H1 (cell line): ENCODE data around the gene GBX1. TPM values are rescaled to one million over a fixed set of nuclear protein-coding genes. Genes with fewer than 3 reads are reported as not detected.

Source experiments
- CTCF ChIA-PET: fragments of 300-600 bp; sonication (Branson Sonifier 250); formaldehyde crosslinking; loops from one replicate; lab custom pipeline; 2021; ENCODE audit not compliant: partially characterized antibody; lab: Charles Lee
- POLR2A ChIA-PET: fragments of 300-600 bp; sonication (Branson Sonifier 250); formaldehyde crosslinking; loops from one replicate; lab custom pipeline; 2021; ENCODE audit warnings: inconsistent platforms; ENCODE audit not compliant: partially characterized antibody; lab: Charles Lee
- DNase-seq, 2 experiments: peaks; one replicate each; pipeline versions ENCODE4 v3.0.0 to v3.0.0-alpha.2; 2010 to 2022; ENCODE audit warnings: low spot score in 2 of 2, low read depth in 1 of 2, mixed read lengths in 1 of 2
- FAIRE-seq: peaks from 2 replicates; lab custom pipeline; 2011; peaks lifted over from hg19 to GRCh38; lab: Jason Lieb, UNC
- H2AFZ ChIP-seq: 2 replicates; pipeline ENCODE4 v1.8.1; 2012; ENCODE audit warnings: low read length, inconsistent platforms
- H2AK5ac ChIP-seq: 2 replicates; pipeline ENCODE4 v1.6.1; 2013; ENCODE audit warnings: low read depth, low read length
- H2BK120ac ChIP-seq: replicated peaks from 2 replicates; pipeline ENCODE3; 2013; ENCODE audit warnings: low read depth, low read length, inconsistent platforms
- H2BK12ac ChIP-seq: 2 replicates; pipeline ENCODE4 v1.6.1; 2013; ENCODE audit warnings: low read depth, low read length
- H2BK15ac ChIP-seq: 2 replicates; pipeline ENCODE4 v1.6.1; 2013; ENCODE audit warnings: low read length
- H2BK20ac ChIP-seq: 2 replicates; pipeline ENCODE4 v1.6.1; 2013; ENCODE audit warnings: low read length
- H2BK5ac ChIP-seq: 2 replicates; pipeline ENCODE4 v1.6.1; 2013; ENCODE audit warnings: low read depth, low read length
- H3K14ac ChIP-seq: 2 replicates; pipeline ENCODE4 v1.6.1; 2013; ENCODE audit warnings: inconsistent platforms; ENCODE audit not compliant: insufficient read length
- H3K18ac ChIP-seq: 2 replicates; pipeline ENCODE4 v1.6.1; 2013; ENCODE audit warnings: low read length; ENCODE audit errors: extremely low read depth
- H3K23ac ChIP-seq: 2 replicates; pipeline ENCODE4 v1.6.1; 2013; ENCODE audit warnings: inconsistent platforms; ENCODE audit not compliant: insufficient read length
- H3K23me2 ChIP-seq: 2 replicates; pipeline ENCODE4 v1.6.1; 2013; ENCODE audit warnings: low read depth, low read length
- H3K27ac ChIP-seq: 2 replicates; pipeline ENCODE4 v1.6.1; 2011; ENCODE audit warnings: low read depth, low read length, inconsistent platforms
- H3K27me3 ChIP-seq, 4 experiments: replicated peaks in 1 of 4; 1 replicate in 1 of 4; 2 replicates in 3 of 4; pipeline versions ENCODE4 v1.6.1 to v1.8.1; 2011 to 2013; ENCODE audit warnings: low read length in 3 of 4, mild to moderate bottlenecking in 3 of 4, inconsistent platforms in 2 of 4, mixed read lengths in 2 of 4, moderate library complexity in 1 of 4; ENCODE audit not compliant: control insufficient read depth in 3 of 4, insufficient read depth in 3 of 4; ENCODE audit errors: extremely low read depth in 1 of 4
- H3K36me3 ChIP-seq, 4 experiments: 2 replicates each; pipeline versions ENCODE4 v1.6.1 to v1.8.1; 2011 to 2013; ENCODE audit warnings: mild to moderate bottlenecking in 4 of 4, low read length in 3 of 4, moderate library complexity in 2 of 4, control low read depth in 1 of 4, inconsistent platforms in 1 of 4; ENCODE audit not compliant: insufficient read depth in 4 of 4, control insufficient read depth in 2 of 4
- H3K4ac ChIP-seq: replicated peaks from 2 replicates; pipeline ENCODE3; 2013; ENCODE audit warnings: low read length, low read depth, mixed read lengths, inconsistent platforms; ENCODE audit not compliant: insufficient read length
- H3K4me1 ChIP-seq, 4 experiments: replicated peaks in 1 of 4; 1 replicate in 1 of 4; 2 replicates in 3 of 4; pipeline versions ENCODE4 v1.6.1 to v1.8.1; 2011 to 2013; ENCODE audit warnings: low read length in 3 of 4, inconsistent platforms in 2 of 4, mixed read lengths in 1 of 4; ENCODE audit not compliant: insufficient read depth in 4 of 4, control insufficient read depth in 3 of 4
- H3K4me2 ChIP-seq, 2 experiments: 2 replicates each; pipeline versions ENCODE4 v1.6.1 to v1.8.1; 2011 to 2013; ENCODE audit warnings: low read depth in 2 of 2, low read length in 2 of 2, control low read depth in 1 of 2, inconsistent platforms in 1 of 2, mild to moderate bottlenecking in 1 of 2; ENCODE audit not compliant: insufficient read depth in 1 of 2
- H3K4me3 ChIP-seq, 4 experiments: fragments of 200-600, 300-600 bp in 1 of 4; sonication (generic), shearing (Covaris generic), sonication (Bioruptor Twin) in 1 of 4; 2 replicates each; pipeline versions ENCODE4 v1.5.1 to v1.8.1; 2011 to 2016; ENCODE audit warnings: low read length in 4 of 4, low read depth in 3 of 4, control low read depth in 2 of 4, inconsistent platforms in 2 of 4, mild to moderate bottlenecking in 2 of 4, mixed read lengths in 1 of 4, moderate library complexity in 1 of 4; ENCODE audit not compliant: insufficient read depth in 2 of 4; ENCODE audit errors: extremely low read depth in 1 of 4
- H3K56ac ChIP-seq: replicated peaks from 2 replicates; pipeline ENCODE3; 2013; ENCODE audit warnings: low read depth, mild to moderate bottlenecking, mixed read lengths, low read length, inconsistent platforms; ENCODE audit not compliant: insufficient read length
- H3K79me1 ChIP-seq: 2 replicates; pipeline ENCODE4 v1.6.1; 2013; ENCODE audit warnings: low read depth, low read length, control low read depth
- H3K79me2 ChIP-seq, 2 experiments: 2 replicates each; pipeline versions ENCODE4 v1.6.1 to v1.8.1; 2012 to 2013; ENCODE audit warnings: low read length in 2 of 2, mild to moderate bottlenecking in 2 of 2, inconsistent platforms in 1 of 2; ENCODE audit not compliant: insufficient read depth in 2 of 2, control insufficient read depth in 1 of 2
- H3K9ac ChIP-seq, 4 experiments: replicated peaks in 1 of 4; 1 replicate in 1 of 4; 2 replicates in 3 of 4; pipeline versions ENCODE4 v1.6.1 to v1.8.1; 2011 to 2013; ENCODE audit warnings: low read depth in 3 of 4, low read length in 3 of 4, control low read depth in 2 of 4, mild to moderate bottlenecking in 2 of 4, moderate library complexity in 2 of 4, inconsistent platforms in 1 of 4; ENCODE audit errors: extremely low read depth in 1 of 4
- H3K9me3 ChIP-seq, 2 experiments: 2 replicates each; pipeline versions ENCODE4 v1.6.1 to v1.8.1; 2012 to 2013; ENCODE audit warnings: mild to moderate bottlenecking in 2 of 2, moderate library complexity in 2 of 2, control low read depth in 1 of 2, inconsistent platforms in 1 of 2, low read depth in 1 of 2, low read length in 1 of 2, mixed read lengths in 1 of 2; ENCODE audit not compliant: insufficient read depth in 2 of 2
- H4K20me1 ChIP-seq, 2 experiments: replicated peaks in 1 of 2; 2 replicates each; pipeline versions ENCODE3 to v1.8.1; 2011 to 2013; ENCODE audit warnings: inconsistent platforms in 2 of 2, low read length in 2 of 2, mild to moderate bottlenecking in 1 of 2; ENCODE audit not compliant: insufficient read depth in 2 of 2, control insufficient read depth in 1 of 2
- H4K5ac ChIP-seq: 2 replicates; pipeline ENCODE4 v1.6.1; 2013; ENCODE audit warnings: low read length, low read depth, mixed read lengths, inconsistent platforms; ENCODE audit not compliant: insufficient read length
- H4K8ac ChIP-seq: 2 replicates; pipeline ENCODE4 v1.8.0; 2013; ENCODE audit warnings: mild to moderate bottlenecking, moderate library complexity, low read length, inconsistent platforms; ENCODE audit not compliant: insufficient read depth; ENCODE audit errors: extremely low read depth
- H4K91ac ChIP-seq: replicated peaks from 2 replicates; pipeline ENCODE3; 2013; ENCODE audit warnings: low read length, mixed read lengths, inconsistent platforms; ENCODE audit not compliant: insufficient read length
- MAFK ChIP-seq: IDR thresholded peaks from 2 replicates; pipeline ENCODE4 v1.6.1; 2012; ENCODE audit warnings: low read depth, mild to moderate bottlenecking, improper control_type of control experiment, low read length
- RBBP5 ChIP-seq: IDR thresholded peaks from 2 replicates; pipeline ENCODE4 v1.7.1; 2012; ENCODE audit warnings: low read depth, mild to moderate bottlenecking, inconsistent platforms, low read length, moderate library complexity, borderline replicate concordance
- TAF1 ChIP-seq: IDR thresholded peaks from 2 replicates; pipeline ENCODE4 v1.6.1; 2011; ENCODE audit warnings: mild to moderate bottlenecking, low read depth, low read length
- TAF7 ChIP-seq: optimal IDR thresholded peaks from 2 replicates; pipeline ENCODE3; 2011; ENCODE audit warnings: low read depth, mild to moderate bottlenecking, inconsistent platforms, low read length, moderate library complexity, borderline replicate concordance
- WGBS, 2 experiments: shearing (Covaris generic) in 1 of 2; methylation state at CpG; one replicate each; pipeline versions ENCODE4 v1.1.6 to v1.1.7; 2013 to 2015; ENCODE audit warnings: low lambda C conversion rate in 2 of 2, mixed read lengths in 2 of 2, inconsistent platforms in 1 of 2, low coverage in 1 of 2, missing lambda C conversion rate in 1 of 2; ENCODE audit not compliant: insufficient replicate concordance in 2 of 2, insufficient coverage in 1 of 2, insufficient read length in 1 of 2; ENCODE audit errors: extremely low coverage in 1 of 2, missing lambda C conversion rate in 1 of 2; 5-methylcytosine and 5-hydroxymethylcytosine counted together
- polyA plus RNA-seq, 7 experiments: library from polyadenylated mRNA; depleted of rRNA in 3 of 7; stranded (reverse) in 5 of 7; unstranded in 2 of 7; fragments of >200 nt in 5 of 7; fragments of 200-250 nt in 2 of 7; gene quantifications; 1 replicate in 5 of 7; 2 replicates in 1 of 7; 4 replicates in 1 of 7; pipeline versions ENCODE4 v1.2.1 to v1.2.3, GENCODE V29; 2011 to 2013; ENCODE audit warnings: missing spikeins in 2 of 7, mixed read lengths in 2 of 7
- total RNA-seq: library from RNA; stranded (reverse); fragmentation: NEBNext Ultra II Directional; extraction: Animal tissue kit (Norgen Biotek cat#: 25700); gene quantifications from 2 replicates; pipeline ENCODE4 v1.2.1, GENCODE V29; 2021

GBX1 gene
- total and polyA plus RNA-seq, 2 of the 8 experiments (the other 6 are each of a cell fraction or from before 2014, with no cell fraction given), result not detected

- Histone ChIP-seq H4K8ac (no peak overlapping the region), H3K79me2 (no peaks in the 10 kb centered on the region), H3K4me2 (no peak overlapping the region), H2BK120ac (no peak overlapping the region), H3K14ac (no peak overlapping the region), H4K91ac (no peak overlapping the region), H3K79me1 (no peaks in the 10 kb centered on the region), H3K27me3 (peaks cover 0 to 6% (median 0%) of the 10 kb centered on the region in 4 experiments; a peak in 3 of 7 replicates), H4K5ac (no peak overlapping the region), H2BK12ac (no peak overlapping the region), H3K4me3 (no peak overlapping the region), H2AFZ (peak overlapping the region; percentile 49; the same call in 1 of the 2 replicates), H3K23me2 (no peaks in the 10 kb centered on the region; the same call in 1 of the 2 replicates), H3K9me3 (no peaks in the 10 kb centered on the region), H3K4me1 (no peaks in the 10 kb centered on the region), H4K20me1 (no peaks in the 10 kb centered on the region), H2BK15ac (no peak overlapping the region), H3K56ac (no peak overlapping the region), H3K23ac (no peak overlapping the region), H2BK20ac (no peak overlapping the region), H3K27ac (no peak overlapping the region), H3K9ac (no peak overlapping the region), H2BK5ac (no peak overlapping the region), H3K4ac (no peak overlapping the region), H2AK5ac (no peak overlapping the region), H3K36me3 (no peaks in the 10 kb centered on the region), H3K18ac (no peak overlapping the region)
- DNase-seq (no peak), FAIRE-seq (no peak)
- POLR2A ChIA-PET, result no interaction called here
- WGBS, 2 experiments, result 71% methylated on average over 7 of the region's 7 CpGs; no CpG with 5 or more reads in 1 of the 2 experiments
- CTCF ChIA-PET, result interaction anchor here (0.8 to 3.5 kb wide), 14 partner anchors 8 to 158 kb away, joined by 3 to 14 read pairs (median 4); no protein-coding TSS in a partner anchor
- TF ChIP-seq MAFK (no peak), RBBP5 (no peak), TAF1 (no peak), TAF7 (no peak)
Observed at GRCh38 chr7:151157645-151158329, 9.7 kb downstream of the GBX1 start.
